Islet precursor cell (in vitro differentiated cells): ENCODE data around the gene STOML3.
A peak's percentile ranks its signal among the peaks of the same experiment; 100 is the strongest.
"Not testable (repeated sequence)": the region's sequence is repeated elsewhere in the genome, so short reads cannot be mapped to it uniquely, and the experiment has no call there.

Experiments
- DNase-seq: peaks from one replicate; pipeline ENCODE4 v3.0.0-alpha.2; 2018

The STOML3 gene, protein sequence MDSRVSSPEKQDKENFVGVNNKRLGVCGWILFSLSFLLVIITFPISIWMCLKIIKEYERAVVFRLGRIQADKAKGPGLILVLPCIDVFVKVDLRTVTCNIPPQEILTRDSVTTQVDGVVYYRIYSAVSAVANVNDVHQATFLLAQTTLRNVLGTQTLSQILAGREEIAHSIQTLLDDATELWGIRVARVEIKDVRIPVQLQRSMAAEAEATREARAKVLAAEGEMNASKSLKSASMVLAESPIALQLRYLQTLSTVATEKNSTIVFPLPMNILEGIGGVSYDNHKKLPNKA

DNA sequence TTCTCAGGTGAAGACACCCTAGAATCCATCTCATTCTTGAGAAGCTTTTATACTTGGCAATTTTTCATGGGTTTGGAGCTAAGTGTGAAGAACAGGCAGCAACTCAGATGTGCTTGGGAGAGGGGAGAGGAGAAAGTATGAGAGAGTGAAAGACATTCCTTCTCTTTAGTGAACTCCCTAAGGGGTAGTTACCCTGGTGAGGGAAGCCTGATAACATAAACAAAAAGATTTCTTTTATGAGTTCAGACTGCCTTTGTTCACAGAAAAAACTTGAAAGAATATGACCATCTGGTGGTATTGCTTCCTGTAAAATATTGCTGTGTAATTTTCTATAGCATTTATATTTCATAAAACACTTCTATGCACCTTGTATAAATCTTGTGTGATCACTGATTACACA lies at the start of gene STOML3:
Gene STOML3 (minus strand): TSS at position 139 of the 400 bp plus-strand sequence. CDS start 110 bp downstream, at position 29.
- DNase-seq = no peak

DNA sequence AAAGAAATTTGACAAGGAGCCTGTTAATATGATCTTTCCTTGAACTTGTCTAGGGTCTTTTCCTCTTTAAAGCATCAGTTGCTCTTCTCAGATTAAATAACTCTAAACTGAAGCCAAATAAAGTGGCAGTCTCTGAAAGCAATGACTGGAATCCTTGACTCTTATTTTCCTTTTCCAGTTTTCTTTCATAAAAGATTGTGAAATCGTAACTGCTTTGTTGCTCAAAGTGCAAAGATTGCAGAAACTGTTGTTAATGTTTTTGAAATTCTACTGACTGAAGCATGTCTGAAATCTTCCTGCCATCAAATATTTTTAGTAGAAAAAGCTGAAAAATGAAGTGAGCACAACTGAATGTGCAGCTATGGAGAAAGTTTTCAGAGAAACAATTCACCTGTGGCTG lies 49.6 kb upstream of the STOML3 start:
- DNase-seq = no peak

DNA sequence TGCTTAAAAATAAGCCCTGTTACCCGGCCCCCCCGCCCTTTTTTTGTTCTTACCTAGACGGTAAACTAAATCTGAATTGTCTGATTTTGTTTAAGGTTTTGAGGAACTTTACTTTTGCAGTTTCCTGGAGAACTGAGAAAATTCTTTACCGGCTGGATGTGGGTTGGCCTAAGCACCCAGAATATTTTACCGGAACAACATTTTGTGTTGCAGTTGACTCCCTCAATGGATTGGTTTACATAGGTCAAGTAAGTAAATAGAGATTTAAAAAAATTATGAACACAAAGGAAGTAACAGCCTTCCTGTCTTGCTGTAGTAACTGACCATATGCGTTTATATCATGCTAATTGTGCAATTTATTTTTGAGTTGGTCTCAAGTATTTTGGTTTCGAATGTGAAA lies 48.4 kb upstream of the STOML3 start:
- no peak for DNase-seq

DNA sequence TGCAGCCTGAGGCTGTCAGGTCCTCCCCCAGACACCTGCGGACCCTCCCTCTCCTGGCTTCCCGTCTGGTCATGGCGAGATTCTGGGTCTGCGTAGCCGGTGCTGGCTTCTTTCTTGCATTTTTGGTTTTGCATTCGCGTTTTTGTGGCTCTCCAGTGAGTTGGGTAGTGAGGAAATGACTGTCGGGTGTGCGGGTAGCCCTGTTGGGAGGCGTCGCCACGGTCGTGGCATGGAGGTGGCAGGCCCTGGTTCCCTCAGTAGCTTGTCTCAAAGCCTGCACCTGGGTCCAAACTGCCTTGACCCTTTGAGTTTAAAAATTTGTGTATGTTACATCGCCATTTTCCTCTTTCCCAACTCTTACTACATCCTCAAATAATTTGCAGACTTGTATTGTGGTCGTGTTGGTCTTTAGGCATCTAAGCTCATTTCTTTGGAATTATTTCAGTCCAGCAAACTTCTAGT lies 48.0 kb upstream of the STOML3 start:
- DNase-seq = no peak

DNA sequence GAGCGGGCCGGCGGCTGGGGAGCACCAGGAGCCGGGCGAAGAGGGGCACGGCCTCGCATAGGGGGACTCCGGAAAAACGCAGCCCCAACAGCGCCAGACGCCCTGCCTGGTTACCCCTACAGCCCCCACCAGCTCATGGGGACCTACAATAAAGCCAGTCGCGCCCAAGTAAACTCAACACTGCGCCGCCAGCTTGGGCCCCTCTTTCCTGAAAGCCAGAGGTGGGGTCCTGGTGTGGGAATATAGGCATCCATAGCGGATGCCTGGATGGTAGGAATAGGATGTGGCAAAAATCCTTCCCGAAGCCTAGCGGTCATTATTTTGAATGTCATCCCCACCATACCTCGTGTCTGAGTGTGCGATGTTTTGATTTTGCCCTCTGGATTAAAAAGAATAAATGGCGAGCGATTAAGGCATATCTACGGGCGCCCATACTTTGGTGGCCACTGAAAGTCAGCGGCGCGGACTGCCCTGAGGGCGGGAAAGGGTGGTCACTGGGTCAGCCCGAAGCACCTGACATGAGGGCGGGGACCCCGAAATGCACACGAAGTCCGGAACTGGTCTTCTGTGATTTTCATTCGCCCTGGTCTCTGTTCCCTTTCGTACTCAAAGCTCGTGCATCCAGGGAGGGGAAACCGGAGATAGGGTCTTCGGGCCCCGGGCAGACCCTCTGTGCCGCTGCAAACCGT lies 47.4 kb upstream of the STOML3 start, which contains the start of the genes NHLRC3 and PROSER1:
Gene NHLRC3 (plus strand): TSS at position 577 of the 689 bp plus-strand sequence. CDS start 184 bp downstream, outside the sequence.
Gene PROSER1 (minus strand): TSS at position 210 of the 689 bp plus-strand sequence. CDS start 847 bp downstream, outside the sequence.
- DNase-seq = peak; percentile 87

DNA sequence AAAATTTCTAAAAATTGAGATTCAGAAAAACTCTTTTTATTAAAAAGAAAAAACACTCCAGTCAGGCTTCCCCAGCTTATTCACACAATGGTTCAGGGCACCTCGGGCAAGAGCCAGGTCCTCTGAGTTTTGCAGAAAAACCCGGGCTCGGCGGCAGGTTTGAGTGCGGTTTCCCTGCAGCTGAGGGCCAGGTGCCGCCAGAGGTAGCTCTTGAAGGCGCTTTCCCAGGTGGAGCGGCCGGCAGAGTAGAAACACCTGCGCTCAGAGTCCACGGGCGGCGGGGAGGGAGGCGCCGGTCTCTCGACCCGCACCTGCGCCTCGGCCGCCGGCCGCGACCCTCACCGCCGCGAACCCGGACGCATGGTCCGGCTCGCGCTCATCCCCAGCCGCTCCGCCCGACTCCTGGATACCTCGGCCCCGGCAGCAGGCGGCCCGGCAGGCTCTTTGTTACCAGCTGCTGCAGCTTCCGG lies 46.8 kb upstream of the STOML3 start:
- no peak for DNase-seq

DNA sequence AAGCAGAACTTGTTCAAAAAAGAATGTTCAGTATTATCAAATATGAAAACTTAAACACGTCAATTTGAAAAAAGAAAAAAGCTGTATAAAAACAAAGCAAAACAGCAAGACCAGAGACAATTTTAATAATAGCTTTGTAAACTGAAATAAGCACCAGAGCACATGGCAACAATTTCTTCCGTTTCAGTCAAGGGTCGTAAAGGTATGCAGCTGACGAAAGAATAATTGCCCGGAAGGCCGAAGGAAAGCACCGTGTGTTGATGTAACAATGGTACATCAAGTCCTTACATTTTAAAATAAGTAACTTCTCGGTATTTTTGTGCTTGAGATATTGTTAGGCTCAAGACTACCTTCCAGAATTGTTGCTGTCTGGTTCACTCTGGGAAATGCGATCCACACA lies 45.6 kb upstream of the STOML3 start:
- DNase-seq = no peak

DNA sequence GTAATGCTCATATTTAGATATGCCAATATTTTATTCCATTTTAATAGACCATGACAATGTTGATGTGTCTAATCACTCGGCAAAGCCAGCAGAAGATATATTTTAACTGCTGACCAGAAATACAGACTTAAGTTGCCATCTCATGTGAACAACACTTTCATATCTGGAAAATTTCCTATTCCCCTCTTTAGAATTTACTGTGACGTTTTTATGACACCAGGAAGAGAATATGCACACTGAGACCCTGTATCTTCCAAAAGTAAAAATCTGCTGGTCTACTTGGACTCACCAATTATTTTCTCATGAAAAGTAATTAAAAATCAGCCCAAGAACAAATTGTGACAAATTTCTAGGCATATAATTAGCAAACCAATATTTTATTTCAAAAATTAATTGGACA lies 45.2 kb upstream of the STOML3 start:
- DNase-seq = no peak

DNA sequence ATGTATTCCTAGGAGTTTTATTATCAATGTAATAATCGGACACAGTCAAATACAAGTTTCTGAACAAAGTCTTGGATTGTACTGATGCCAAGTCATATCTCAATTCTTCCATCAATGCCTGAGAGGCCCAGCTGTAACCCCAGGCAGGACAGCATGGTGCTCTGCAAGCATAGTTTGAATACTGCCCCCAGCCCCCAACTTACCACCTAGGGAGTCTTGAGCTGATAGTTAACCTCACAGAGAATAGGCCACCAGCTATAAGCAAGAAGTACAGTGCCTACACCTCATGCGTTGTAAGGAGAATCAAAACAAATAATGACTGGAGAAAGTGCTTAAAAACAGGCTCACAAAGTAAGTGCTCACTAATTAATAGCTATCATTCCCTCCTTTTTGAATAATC lies 44.6 kb upstream of the STOML3 start:
- no peak for DNase-seq

DNA sequence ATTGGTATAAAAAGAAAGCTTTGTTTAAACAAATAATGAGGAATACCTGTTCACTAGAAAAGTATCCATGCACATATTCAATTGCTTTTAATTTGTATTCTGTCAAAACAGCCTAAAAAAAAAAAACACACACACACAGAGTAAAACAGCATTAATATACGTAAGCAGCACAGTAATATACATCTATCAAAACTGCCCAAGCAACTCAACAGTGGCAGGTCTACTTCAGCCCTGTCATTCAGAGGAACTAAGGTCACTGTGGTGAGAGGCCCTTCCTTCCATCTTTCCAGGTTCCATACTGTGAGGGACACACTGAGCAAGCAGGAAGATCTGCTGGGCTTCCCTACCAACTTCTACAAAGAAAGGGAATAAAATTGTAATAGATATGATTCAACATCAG lies 43.5 kb upstream of the STOML3 start:
- no peak for DNase-seq

DNA sequence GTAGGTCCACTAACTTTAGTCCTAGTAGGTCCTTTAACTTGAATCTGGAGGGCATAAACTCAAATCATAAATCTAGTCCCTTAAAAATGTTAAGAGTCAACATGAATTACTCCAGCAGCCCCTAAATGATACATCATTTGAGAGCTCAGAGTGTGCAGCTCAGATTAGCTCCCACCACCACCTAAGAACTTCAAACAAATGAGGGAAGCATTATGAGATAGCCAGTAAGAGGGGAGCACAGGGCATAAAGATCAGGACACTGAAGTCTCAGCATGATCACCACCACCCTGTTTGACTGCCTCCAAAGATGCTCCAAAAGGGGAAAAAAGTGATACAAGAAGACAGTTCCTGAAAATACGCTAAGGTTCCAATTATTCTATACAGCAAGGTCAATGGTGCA lies 41.5 kb upstream of the STOML3 start:
- DNase-seq = no peak

DNA sequence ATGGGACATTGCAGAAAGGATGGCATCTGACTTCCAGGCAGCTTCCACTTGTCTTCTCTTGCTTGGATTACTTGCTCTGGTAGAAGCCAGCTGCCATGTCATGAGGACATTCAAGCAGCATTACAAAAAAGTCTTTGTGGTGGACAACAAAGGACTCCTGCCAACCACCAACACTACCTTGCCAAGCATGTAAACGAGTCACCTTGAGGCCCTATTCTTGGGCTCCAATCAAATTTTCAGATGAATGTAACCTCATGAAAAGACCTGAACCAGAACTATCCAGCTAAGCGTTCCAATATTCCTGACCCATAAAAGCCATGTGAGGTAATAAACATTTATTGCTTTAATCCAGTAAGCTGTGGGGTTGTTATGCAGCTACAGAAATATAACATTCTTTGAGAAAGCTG lies 34.8 kb upstream of the STOML3 start:
- no peak for DNase-seq

DNA sequence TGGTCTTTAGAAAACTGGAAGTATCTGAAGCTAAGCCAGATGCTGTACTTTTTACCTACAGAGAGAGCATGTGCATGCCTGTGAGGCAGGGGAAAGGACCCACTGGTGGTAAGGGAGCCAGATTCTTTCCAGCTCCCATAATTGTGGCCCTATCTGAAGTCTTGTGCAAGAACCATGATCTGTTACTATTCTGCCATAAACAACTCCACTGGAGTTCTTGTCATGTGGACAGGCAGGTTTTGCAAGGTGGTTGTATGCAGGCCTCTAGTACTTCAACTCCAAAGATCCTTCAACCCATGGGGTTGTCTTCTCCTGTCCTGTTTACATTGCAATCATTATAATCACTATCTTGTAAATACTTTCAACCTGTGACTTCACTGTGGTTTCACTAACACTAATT lies 33.1 kb upstream of the STOML3 start:
- DNase-seq = peak; percentile 80

DNA sequence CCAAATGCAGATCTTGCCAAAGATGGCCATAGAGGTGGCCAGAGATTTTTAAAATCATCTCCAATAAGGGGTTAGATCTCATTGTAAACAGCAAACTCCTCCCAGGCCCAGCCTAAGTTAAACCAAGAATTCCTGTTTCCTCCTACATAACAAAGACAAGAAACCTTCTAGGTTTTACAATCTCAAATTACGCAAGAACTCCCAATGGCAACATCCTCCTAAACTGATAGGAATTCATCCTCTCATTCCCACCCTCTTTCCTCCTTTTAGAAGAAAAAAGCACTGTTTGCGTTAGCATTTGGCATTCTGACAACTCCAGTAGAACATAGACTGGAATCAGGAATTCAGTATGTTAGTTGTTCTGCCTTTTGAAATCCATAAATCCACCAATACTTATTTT lies 32.7 kb upstream of the STOML3 start:
- no peak for DNase-seq

DNA sequence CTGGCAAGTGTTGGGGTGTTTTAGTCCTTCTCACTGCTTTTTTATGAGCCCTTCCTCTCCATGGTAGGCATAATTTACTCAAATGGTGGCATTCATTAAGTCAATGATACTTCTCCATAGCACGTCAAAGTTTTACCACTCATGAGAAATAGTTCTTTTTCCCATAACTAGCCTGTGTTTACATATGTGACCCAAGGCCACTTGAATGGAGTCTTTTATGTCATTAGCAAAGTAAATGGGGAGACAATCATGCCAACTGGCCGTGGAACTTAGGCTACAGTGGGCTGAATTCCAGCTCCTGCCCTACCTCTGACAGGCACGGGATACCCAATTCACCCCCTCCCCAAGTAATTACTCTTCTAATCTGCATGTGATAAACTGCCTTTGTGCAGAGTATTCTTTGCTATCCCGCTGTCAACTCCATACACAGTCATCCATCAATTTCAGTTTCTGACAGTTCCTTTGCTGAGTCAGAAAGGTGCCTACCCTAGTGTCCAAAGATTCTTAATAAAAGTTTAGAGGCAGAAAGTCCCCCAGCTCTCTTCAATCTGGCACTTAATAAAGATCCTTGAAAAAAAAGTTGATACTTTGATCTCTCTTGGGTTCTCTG lies 30.3 kb upstream of the STOML3 start:
- no peak for DNase-seq

DNA sequence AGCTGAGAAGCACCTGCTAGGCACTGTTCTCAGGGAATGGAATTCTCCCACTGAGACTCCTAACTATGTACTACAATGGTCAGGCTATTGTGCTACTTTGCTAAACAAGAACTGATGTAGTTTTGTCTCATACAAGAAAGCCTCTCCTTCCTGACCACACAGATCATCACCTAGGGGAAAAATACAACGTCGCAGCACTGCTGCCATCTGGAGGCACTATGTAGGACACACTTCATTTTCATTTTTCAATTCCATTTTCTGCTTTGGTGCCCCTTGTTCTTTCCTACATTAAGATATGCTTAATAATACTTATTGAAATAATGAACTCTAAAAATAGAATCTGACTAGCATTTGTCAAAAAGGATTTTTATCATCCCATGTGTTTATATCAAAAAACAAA lies 26.2 kb upstream of the STOML3 start:
- no peak for DNase-seq

DNA sequence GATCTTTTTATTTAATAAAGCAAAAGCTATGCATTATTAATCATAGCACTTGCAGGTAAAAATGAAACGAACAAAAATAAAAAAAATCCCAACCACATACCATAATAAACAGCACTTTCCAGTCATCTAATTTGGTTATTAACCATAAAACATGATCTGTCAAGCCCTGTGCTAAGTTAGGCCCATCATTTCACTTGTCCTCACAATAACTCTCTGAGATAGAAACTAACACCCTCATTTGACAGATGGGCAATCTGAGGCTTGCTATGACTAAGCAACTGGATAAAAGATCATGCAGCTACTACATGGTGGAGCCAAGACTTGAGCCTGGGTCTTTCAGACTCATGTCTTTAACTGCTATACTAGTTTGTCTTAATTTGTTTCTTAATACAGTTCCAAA lies 25.5 kb upstream of the STOML3 start:
- DNase-seq = no peak

DNA sequence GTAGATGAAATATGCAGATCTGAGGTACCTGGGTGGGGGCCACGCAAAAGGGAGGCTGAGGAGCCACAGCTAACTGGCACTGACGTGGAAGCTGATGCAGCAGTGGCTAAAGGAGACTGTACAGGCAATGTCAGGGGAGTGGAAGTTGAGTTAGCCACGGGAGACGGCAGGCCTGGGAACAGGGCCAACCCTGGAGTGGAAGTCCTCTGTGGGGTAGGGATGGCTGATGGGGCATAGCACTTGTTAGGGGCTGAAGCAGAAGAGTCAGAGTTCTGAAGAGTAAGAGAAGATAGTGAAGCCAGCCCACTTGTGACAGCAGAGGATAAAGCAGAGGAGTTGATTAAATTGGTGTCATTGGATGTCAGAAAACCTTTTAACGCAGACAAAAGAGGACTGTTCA lies 22.8 kb upstream of the STOML3 start:
- DNase-seq = no peak

DNA sequence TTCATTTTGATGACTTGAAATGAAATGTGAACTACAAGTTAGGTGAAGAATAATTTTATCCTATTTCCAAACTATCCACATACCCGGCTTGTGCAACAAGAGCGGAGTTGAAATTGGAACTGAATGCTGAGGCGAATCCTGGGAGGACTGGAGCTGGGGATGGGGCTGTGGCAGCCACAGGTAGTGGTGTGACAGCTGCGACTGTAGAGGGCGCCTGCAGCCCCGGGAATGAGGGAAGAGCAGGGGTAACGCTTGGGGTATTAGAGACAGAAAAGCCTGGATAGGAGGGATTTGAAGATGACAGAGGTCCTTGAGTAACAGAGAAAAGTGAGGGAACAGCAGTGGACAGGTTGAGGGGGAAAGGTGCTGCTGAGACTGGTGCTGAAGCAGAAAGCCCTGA lies 22.0 kb upstream of the STOML3 start:
- DNase-seq = peak; percentile 61

DNA sequence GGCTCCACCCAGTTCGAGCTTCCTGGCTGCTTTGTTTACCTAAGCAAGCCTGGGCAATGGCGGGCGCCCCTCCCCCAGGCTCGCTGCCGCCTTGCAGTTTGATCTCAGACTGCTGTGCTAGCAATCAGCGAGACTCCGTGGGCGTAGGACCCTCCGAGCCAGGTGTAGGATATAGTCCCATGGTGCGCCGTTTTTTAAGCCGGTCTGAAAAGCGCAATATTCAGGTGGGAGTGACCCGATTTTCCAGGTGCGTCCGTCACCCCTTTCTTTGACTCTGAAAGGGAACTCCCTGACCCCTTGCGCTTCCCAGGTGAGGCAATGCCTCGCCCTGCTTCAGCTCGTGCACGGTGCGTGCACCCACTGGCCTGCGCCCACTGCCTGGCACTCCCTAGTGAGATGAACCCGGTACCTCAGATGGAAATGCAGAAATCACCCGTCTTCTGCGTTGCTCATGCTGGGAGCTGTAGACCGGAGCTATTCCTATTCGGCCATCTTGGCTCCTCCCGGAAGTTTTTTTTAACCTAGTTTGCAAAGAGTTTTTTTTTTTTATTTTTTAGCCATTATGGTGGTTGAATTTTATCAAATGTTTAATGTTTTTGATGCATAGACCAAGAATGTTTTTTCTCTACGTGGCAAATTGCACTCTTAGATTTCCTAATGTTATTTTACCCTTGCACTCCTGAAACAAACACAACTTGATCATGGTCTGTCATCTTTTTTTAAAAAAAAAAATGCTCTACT lies 15.9 kb upstream of the STOML3 start:
- DNase-seq = not testable (repeated sequence)

DNA sequence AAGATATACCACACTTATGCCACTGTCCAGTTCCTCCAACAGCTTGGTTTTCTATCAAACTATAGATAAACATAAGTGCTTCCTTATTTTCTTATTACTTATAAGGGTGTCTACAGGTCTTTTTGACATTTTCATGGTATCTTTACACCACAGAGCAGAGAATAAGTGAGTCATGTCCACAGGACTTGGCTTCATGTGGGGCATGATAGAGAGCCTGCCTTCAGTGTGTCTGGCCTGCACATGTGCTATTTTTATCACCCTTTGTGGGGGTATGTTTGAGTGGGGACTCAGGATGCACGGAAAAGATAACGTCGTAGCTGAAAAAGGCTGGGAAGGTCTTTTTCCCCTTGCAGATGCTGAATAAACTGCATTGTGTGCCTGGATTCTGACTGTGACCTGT lies 8.1 kb upstream of the STOML3 start:
- no peak for DNase-seq

DNA sequence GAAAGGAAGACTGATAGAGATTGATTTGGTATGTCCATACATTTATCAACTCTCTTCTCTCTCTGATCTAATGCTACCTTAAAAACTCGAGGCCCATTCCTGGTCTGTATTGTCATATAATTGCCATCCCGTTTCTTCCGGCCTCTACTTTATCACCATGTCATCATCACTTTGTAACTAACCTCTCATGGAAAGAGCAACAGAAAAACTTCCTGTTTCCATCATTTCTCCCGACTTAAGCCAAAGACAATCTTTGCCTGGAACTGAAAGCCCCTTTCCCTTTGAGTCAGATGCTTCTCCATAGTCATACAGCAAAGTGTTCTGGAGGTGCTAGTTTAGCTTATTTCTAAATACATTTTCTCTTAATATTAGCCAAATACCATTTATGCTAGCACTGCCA lies 2.8 kb upstream of the STOML3 start:
- no peak for DNase-seq

DNA sequence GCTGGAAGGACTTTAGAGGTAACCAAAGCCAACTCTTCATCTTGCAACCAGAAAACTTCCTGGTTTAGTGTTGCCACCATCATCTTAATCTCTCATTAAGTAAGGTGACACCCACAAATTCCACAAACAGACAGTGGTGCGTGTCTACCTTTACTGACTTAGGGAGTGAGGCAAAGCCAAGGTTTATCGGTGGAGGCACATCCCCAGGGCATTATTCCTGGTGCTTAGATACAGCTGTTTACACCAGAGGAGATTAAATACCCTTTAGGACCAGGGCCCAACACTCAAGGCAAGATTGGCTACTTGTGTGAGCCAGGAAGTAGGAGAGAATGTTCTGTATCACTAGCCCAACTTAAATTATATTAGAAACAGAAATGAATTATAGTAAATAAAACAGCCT lies 9.5 kb downstream of the STOML3 start:
- DNase-seq = no peak
